Mesenchymal stem cell (in vitro differentiated cells and primary cell): ENCODE results near the gene OR52A1. TPM values are rescaled to one million over a fixed set of nuclear protein-coding genes. Genes with fewer than 3 reads are reported as not detected.

Experiments used
- DNase-seq: peaks from one replicate; pipeline ENCODE4 v3.0.0-alpha.2; 2013
- H2AFZ ChIP-seq: one replicate; pipeline ENCODE4 v1.6.1; 2013; ENCODE audit warnings: low read depth, mild to moderate bottlenecking, control low read depth, inconsistent platforms, low read length, moderate library complexity
- H2AK5ac ChIP-seq: 2 replicates; pipeline ENCODE4 v1.6.1; 2013; ENCODE audit warnings: low read length, moderate library complexity, mild to moderate bottlenecking, inconsistent platforms; ENCODE audit not compliant: severe bottlenecking
- H2BK120ac ChIP-seq: one replicate; pipeline ENCODE4 v1.6.1; 2013; ENCODE audit warnings: low read depth, mild to moderate bottlenecking, inconsistent platforms, low read length, moderate library complexity
- H2BK12ac ChIP-seq, 2 experiments: one replicate each; pipeline ENCODE4 v1.6.1; 2013; ENCODE audit warnings: inconsistent platforms in 2 of 2, low read length in 2 of 2, mild to moderate bottlenecking in 2 of 2, moderate library complexity in 2 of 2, control low read depth in 1 of 2
- H2BK15ac ChIP-seq: one replicate; pipeline ENCODE4 v1.6.1; 2013; ENCODE audit warnings: mild to moderate bottlenecking, low read depth, inconsistent platforms; ENCODE audit not compliant: poor library complexity, severe bottlenecking
- H2BK5ac ChIP-seq: 2 replicates; pipeline ENCODE4 v1.6.1; 2013; ENCODE audit warnings: low read depth, mild to moderate bottlenecking, low read length, control low read depth, inconsistent platforms; ENCODE audit not compliant: poor library complexity, severe bottlenecking
- H3K14ac ChIP-seq, 2 experiments: one replicate each; pipeline ENCODE4 v1.6.1; 2013; ENCODE audit warnings: inconsistent platforms in 2 of 2, low read length in 2 of 2, control low read depth in 1 of 2, mild to moderate bottlenecking in 1 of 2, moderate library complexity in 1 of 2
- H3K18ac ChIP-seq, 2 experiments: one replicate each; pipeline ENCODE4 v1.6.1; 2013; ENCODE audit warnings: inconsistent platforms in 2 of 2, low read length in 2 of 2, control low read depth in 1 of 2, low read depth in 1 of 2, mild to moderate bottlenecking in 1 of 2
- H3K23ac ChIP-seq, 2 experiments: one replicate each; pipeline ENCODE4 v1.6.1; 2013; ENCODE audit warnings: inconsistent platforms in 2 of 2, low read length in 2 of 2, mild to moderate bottlenecking in 2 of 2, moderate library complexity in 2 of 2, control low read depth in 1 of 2
- H3K27ac ChIP-seq: 2 replicates; pipeline ENCODE4 v1.5.1; 2013; ENCODE audit warnings: mild to moderate bottlenecking, moderate library complexity, low read length, control low read depth, inconsistent platforms; ENCODE audit not compliant: poor library complexity, severe bottlenecking
- H3K27me3 ChIP-seq, 2 experiments: 2 replicates each; pipeline versions ENCODE4 v1.6.1 to v1.7.0; 2013; ENCODE audit warnings: low read length in 2 of 2, mild to moderate bottlenecking in 2 of 2, moderate library complexity in 2 of 2, control low read depth in 1 of 2, inconsistent platforms in 1 of 2; ENCODE audit not compliant: control insufficient read depth in 1 of 2, insufficient read depth in 1 of 2
- H3K36me3 ChIP-seq, 2 experiments: 2 replicates each; pipeline versions ENCODE4 v1.6.1 to v1.7.0; 2013; ENCODE audit warnings: low read length in 2 of 2, control low read depth in 1 of 2, inconsistent platforms in 1 of 2, low read depth in 1 of 2, mild to moderate bottlenecking in 1 of 2; ENCODE audit not compliant: insufficient read depth in 2 of 2, control insufficient read depth in 1 of 2
- H3K4ac ChIP-seq, 2 experiments: one replicate each; pipeline ENCODE4 v1.6.1; 2013; ENCODE audit warnings: inconsistent platforms in 2 of 2, low read length in 2 of 2, mild to moderate bottlenecking in 2 of 2, moderate library complexity in 2 of 2, control low read depth in 1 of 2, low read depth in 1 of 2
- H3K4me1 ChIP-seq: 2 replicates; pipeline ENCODE4 v1.6.1; 2013; ENCODE audit warnings: low read depth, low read length, control low read depth; ENCODE audit not compliant: control insufficient read depth, insufficient read depth
- H3K4me2 ChIP-seq: 2 replicates; pipeline ENCODE4 v1.6.1; 2013; ENCODE audit warnings: low read length, mild to moderate bottlenecking, inconsistent platforms; ENCODE audit not compliant: poor library complexity, severe bottlenecking
- H3K4me3 ChIP-seq, 2 experiments: 2 replicates each; pipeline versions ENCODE4 v1.5.1 to v1.7.0; 2013; ENCODE audit warnings: low read length in 2 of 2, mild to moderate bottlenecking in 2 of 2, control low read depth in 1 of 2, low read depth in 1 of 2; ENCODE audit not compliant: insufficient read depth in 1 of 2
- H3K79me1 ChIP-seq: replicated peaks from 2 replicates; pipeline ENCODE4 v1.6.1; 2013; ENCODE audit warnings: mild to moderate bottlenecking, control low read depth, low read length, inconsistent platforms; ENCODE audit not compliant: poor library complexity, severe bottlenecking
- H3K9ac ChIP-seq: 2 replicates; pipeline ENCODE4 v1.7.0; 2013; ENCODE audit warnings: mild to moderate bottlenecking, low read length, moderate library complexity
- H3K9me3 ChIP-seq: 2 replicates; pipeline ENCODE4 v1.7.0; 2013; ENCODE audit warnings: mild to moderate bottlenecking, low read length; ENCODE audit not compliant: control insufficient read depth
- H4K8ac ChIP-seq: one replicate; pipeline ENCODE4 v1.6.1; 2013; ENCODE audit warnings: inconsistent platforms, mild to moderate bottlenecking, low read length, moderate library complexity
- H4K91ac ChIP-seq: one replicate; pipeline ENCODE4 v1.6.1; 2013; ENCODE audit warnings: mild to moderate bottlenecking, low read length, inconsistent platforms
- WGBS: methylation state at CpG from one replicate; pipeline ENCODE4 v1.1.7; 2013; ENCODE audit warnings: mixed read lengths; 5-methylcytosine and 5-hydroxymethylcytosine counted together
- polyA plus RNA-seq, 2 experiments: library from polyadenylated mRNA; stranded (reverse); fragments of 200-250 nt; gene quantifications; one replicate each; pipeline ENCODE4 v1.2.3, GENCODE V29; 2013

The OR52A1 gene
- not detected for polyA plus RNA-seq (2013, experiment 1 of 2)
- polyA plus RNA-seq (2013, experiment 2 of 2), result not detected

DNA sequence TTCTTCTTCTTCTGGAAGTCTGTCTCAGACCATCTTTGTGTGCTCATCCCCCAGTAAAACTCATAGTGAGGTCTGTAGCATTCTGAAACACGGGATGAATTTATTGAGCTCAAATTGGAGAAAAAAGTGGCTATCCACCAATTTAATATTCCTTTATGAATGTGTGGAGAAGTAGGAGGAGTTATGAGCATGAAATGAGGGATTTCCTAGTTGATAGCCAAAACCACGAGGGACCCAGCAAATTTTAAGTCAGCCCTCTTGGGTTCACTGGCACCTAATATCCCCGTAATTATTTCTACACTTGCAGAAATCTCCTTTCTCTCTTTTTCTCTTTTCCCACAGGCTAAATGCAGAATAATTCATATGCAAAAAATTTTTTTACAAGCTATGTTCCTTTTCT lies at the start of gene OR52A1:
OR52A1 (minus strand) TSS at position 101 of the 400 bp plus-strand sequence. CDS start 2,388 bp downstream, outside the sequence.
- H3K4me1 ChIP-seq, result no peaks in the 10 kb centered on the region
- no peak within 1 kb of the TSS for H2BK12ac ChIP-seq
- WGBS, result 67% methylated on average over 2 of the region's 3 CpGs
- no peak within 1 kb of the TSS for H3K18ac ChIP-seq
- no peak within 1 kb of the TSS for H4K91ac ChIP-seq
- DNase-seq, result no peak
- H3K79me1 ChIP-seq, result no peaks in the 10 kb centered on the region
- H3K4ac ChIP-seq, result no peak within 1 kb of the TSS
- H2BK15ac ChIP-seq, result no peak within 1 kb of the TSS
- H2AFZ ChIP-seq, result no peak within 1 kb of the TSS
- H2BK120ac ChIP-seq, result no peak within 1 kb of the TSS
- no peak within 1 kb of the TSS for H3K14ac ChIP-seq
- no peak within 1 kb of the TSS for H3K23ac ChIP-seq
- H3K27ac ChIP-seq, result no peak within 1 kb of the TSS
- no peak within 1 kb of the TSS for H2AK5ac ChIP-seq
- H3K4me3 ChIP-seq, result no peak within 1 kb of the TSS
- no peak within 1 kb of the TSS for H2BK5ac ChIP-seq
- no peaks in the 10 kb centered on the region for H3K9me3 ChIP-seq
- no peak within 1 kb of the TSS for H4K8ac ChIP-seq
- no peaks in the 10 kb centered on the region for H3K27me3 ChIP-seq
- H3K36me3 ChIP-seq, result no peaks in the 10 kb centered on the region
- no peak within 1 kb of the TSS for H3K4me2 ChIP-seq
- no peak within 1 kb of the TSS for H3K9ac ChIP-seq

DNA sequence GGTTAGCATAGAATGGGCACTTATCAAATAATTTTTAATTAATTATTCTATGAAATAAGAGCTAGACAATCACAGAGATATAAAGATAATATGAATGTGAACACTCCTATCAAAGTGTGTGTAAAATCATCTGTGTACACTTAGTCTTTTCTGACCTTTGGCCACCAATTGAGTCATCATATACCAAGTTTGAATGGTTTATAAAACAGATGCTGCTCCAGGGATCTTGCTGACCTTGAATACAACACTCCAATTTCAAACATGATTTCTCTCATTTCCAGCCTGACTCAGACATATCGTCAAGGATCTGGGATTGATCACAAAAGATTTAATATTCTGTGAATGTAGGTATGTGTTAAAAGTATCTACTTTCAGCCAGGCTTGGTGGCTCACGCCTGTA lies 48.8 kb upstream of the OR52A1 start:
- Histone ChIP-seq H3K79me1 (no peaks in the 10 kb centered on the region), H2BK120ac (no peak overlapping the region), H2BK5ac (no peak overlapping the region), H3K27ac (no peak overlapping the region), H3K4me1 (no peaks in the 10 kb centered on the region), H3K14ac (no peak overlapping the region), H3K9ac (no peak overlapping the region), H3K4me3 (no peak overlapping the region), H2BK15ac (no peak overlapping the region), H2BK12ac (no peak overlapping the region), H4K8ac (no peak overlapping the region), H2AFZ (no peak overlapping the region), H3K18ac (no peak overlapping the region), H3K23ac (no peak overlapping the region), H2AK5ac (no peak overlapping the region), H4K91ac (no peak overlapping the region), H3K27me3 (no peaks in the 10 kb centered on the region), H3K4me2 (no peak overlapping the region), H3K36me3 (no peaks in the 10 kb centered on the region), H3K9me3 (no peaks in the 10 kb centered on the region), H3K4ac (no peak overlapping the region)
- no peak for DNase-seq
- 94% methylated on average over 2 of the region's 2 CpGs for WGBS

DNA sequence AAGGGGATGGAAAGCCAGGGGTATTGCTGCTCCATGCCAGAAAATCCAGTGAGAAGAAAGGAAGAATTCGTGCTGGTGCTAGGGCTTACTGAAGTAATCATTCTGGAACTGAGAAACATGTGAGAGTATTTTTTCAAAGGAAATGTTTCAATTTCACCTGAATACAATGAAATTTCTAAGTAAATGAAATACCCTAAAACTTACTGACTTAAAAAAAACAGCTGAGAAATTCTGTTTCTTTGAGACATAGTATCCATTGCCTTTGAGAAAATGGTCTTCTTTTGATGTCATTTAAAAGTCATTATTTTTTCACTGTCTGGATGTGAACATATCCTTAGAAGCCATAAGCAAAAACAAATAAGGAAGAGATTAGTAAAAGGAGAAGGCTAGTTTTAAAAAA lies 46.0 kb upstream of the OR52A1 start, which contains the start of gene OR51V1:
OR51V1 (minus strand) TSS at position 101 of the 400 bp plus-strand sequence; CDS start at position 101, 0 bp downstream.
- Histone ChIP-seq H2BK5ac (no peak within 1 kb of the TSS), H3K23ac (no peak within 1 kb of the TSS), H2BK120ac (no peak within 1 kb of the TSS), H3K79me1 (no peaks in the 10 kb centered on the region), H3K9ac (no peak within 1 kb of the TSS), H2AK5ac (no peak within 1 kb of the TSS), H3K36me3 (no peaks in the 10 kb centered on the region), H4K91ac (no peak within 1 kb of the TSS), H4K8ac (no peak within 1 kb of the TSS), H2BK12ac (no peak within 1 kb of the TSS), H3K27ac (no peak within 1 kb of the TSS), H3K27me3 (no peaks in the 10 kb centered on the region), H3K4me1 (no peaks in the 10 kb centered on the region), H2AFZ (no peak within 1 kb of the TSS), H3K4me2 (no peak within 1 kb of the TSS), H3K18ac (no peak within 1 kb of the TSS), H3K14ac (no peak within 1 kb of the TSS), H3K4me3 (no peak within 1 kb of the TSS), H2BK15ac (no peak within 1 kb of the TSS), H3K9me3 (no peaks in the 10 kb centered on the region), H3K4ac (no peak within 1 kb of the TSS)
- no peak for DNase-seq
- WGBS, result no CpG with 5 or more reads among the region's 1 CpG

DNA sequence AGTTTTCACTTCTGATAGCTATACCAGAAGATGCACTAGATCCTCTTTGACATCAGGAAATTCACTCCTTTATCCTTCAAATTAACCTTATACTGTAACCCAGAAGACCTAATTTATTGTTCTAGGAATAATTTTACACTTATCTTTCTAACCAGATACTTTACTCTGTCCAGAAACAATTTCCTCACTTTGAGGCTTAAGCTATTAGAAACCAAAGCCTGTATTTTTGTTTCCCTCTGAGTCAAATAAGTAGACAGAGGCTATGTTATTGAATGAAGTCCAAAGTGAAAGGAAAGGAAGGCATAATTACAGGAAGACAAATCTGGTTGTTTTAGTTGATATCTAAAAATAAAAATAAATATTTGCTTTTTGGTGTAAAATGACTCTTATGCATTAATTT lies 43.7 kb upstream of the OR52A1 start:
- H4K8ac ChIP-seq, result no peak overlapping the region
- DNase-seq, result no peak
- no peak overlapping the region for H3K4me3 ChIP-seq
- H2BK15ac ChIP-seq, result no peak overlapping the region
- H2BK5ac ChIP-seq, result no peak overlapping the region
- H4K91ac ChIP-seq, result no peak overlapping the region
- no peak overlapping the region for H3K9ac ChIP-seq
- H3K4me2 ChIP-seq, result no peak overlapping the region
- H3K27ac ChIP-seq, result no peak overlapping the region
- H2BK12ac ChIP-seq, result no peak overlapping the region
- H3K36me3 ChIP-seq, result no peaks in the 10 kb centered on the region
- no peak overlapping the region for H3K4ac ChIP-seq
- H2BK120ac ChIP-seq, result no peak overlapping the region
- H3K18ac ChIP-seq, result no peak overlapping the region
- H3K27me3 ChIP-seq, result no peaks in the 10 kb centered on the region
- H3K4me1 ChIP-seq, result no peaks in the 10 kb centered on the region
- H3K9me3 ChIP-seq, result no peaks in the 10 kb centered on the region
- H3K79me1 ChIP-seq, result no peaks in the 10 kb centered on the region
- H2AFZ ChIP-seq, result no peak overlapping the region
- no peak overlapping the region for H3K23ac ChIP-seq
- H3K14ac ChIP-seq, result no peak overlapping the region
- H2AK5ac ChIP-seq, result no peak overlapping the region
